GM18499 (cell line): ENCODE measurements around the gene NUP155.
"Not testable (repeated sequence)": the region's sequence is repeated elsewhere in the genome, so short reads cannot be mapped to it uniquely, and the experiment has no call there.

Experiments
- ATAC-seq: cut with Tn5 transposase; IDR thresholded peaks from one replicate; pipeline ENCODE4 v1.9.1; 2021; ENCODE audit warnings: moderate number of reproducible peaks; ENCODE audit not compliant: insufficient read depth, unreplicated experiment

The NUP155 gene

GRCh38 chr5:37296313-37296712, 74.6 kb downstream of the NUP155 start:
- not testable (repeated sequence) for ATAC-seq

GRCh38 chr5:37283214-37283820, 87.6 kb downstream of the NUP155 start:
- ATAC-seq = no peak

GRCh38 chr5:37275511-37275910, 95.4 kb downstream of the NUP155 start:
- ATAC-seq = no peak

GRCh38 chr5:37272511-37272910, 98.4 kb downstream of the NUP155 start:
- no peak for ATAC-seq

- ATAC-seq = not testable (repeated sequence)
Measured at GRCh38 chr5:37268100-37268499, 102.8 kb downstream of the NUP155 start.

- no peak for ATAC-seq
Measured at GRCh38 chr5:37255774-37256358, 115.0 kb downstream of the NUP155 start.

GRCh38 chr5:37254581-37254980, 116.3 kb downstream of the NUP155 start:
- no peak for ATAC-seq

- no peak for ATAC-seq
Measured at GRCh38 chr5:37251665-37252064, 119.2 kb downstream of the NUP155 start.

- ATAC-seq = no peak
Measured at GRCh38 chr5:37249815-37250164, 121.1 kb downstream of the NUP155 start.

GRCh38 chr5:37248970-37249814, 121.7 kb downstream of the NUP155 start, which contains the start of gene CPLANE1:
Gene CPLANE1, minus strand, starts transcription at chr5:37249376. Its CDS starts 1,678 bp downstream, at chr5:37247698.
- ATAC-seq = no peak

GRCh38 chr5:37248421-37248969, 122.4 kb downstream of the NUP155 start:
- ATAC-seq = no peak

GRCh38 chr5:37247496-37247895, 123.4 kb downstream of the NUP155 start:
- ATAC-seq = no peak

- ATAC-seq = no peak
Measured at GRCh38 chr5:37247036-37247435, 123.9 kb downstream of the NUP155 start.
